ENCODE results near the gene MRPL12. TPM values are rescaled to one million over a fixed set of nuclear protein-coding genes. Genes with fewer than 3 reads are reported as not detected.

The MRPL12 gene
- total and polyA plus RNA-seq, 2 of the 13 experiments (the other 11 are each of a cell fraction or from before 2014, with no cell fraction given): 39.1 to 94.1 TPM

DNA sequence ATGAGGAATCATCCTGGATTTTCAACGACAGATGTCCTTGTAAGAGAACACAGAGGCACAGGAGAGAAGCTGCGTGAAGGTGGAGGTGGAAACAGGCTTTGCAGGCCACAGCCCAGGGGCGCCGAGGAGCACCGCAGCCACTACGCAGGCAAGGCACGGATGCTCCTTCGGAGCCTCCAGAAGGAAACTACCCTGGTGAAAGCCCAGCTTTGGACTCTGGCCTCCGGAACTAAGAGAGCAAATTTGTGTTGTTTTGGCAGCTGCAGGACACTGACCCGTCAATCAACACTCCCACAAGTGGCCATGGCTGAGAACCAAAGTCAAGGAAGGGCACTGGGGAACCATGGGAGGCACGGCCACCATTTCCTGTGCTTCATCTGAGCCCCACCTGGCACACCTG lies 23.0 kb upstream of the MRPL12 start:
- Histone ChIP-seq H3K27ac (ENCODE audit: extremely low read length, insufficient read depth, low read length) (peak overlapping the region; percentile 59), H3K36me3 (replicated peaks in 1 of 2; ENCODE audit: control insufficient read depth in 1 of 2, insufficient read depth in 2 of 2, low read length in 2 of 2) (peaks cover 2% of the 10 kb centered on the region in 2 experiments; a peak in 2 of 5 replicates), H3K79me2 (ENCODE audit: insufficient read depth, low read length) (peaks cover 26% of the 10 kb centered on the region), H3K4me1 (ENCODE audit: insufficient read depth, low read length) (peaks cover 39% of the 10 kb centered on the region), H3K4me2 (ENCODE audit: low read depth, low read length) (peak overlapping the region; percentile 46), H3K9me3 (ENCODE audit: low read length) (no peaks in the 10 kb centered on the region), H2AFZ (ENCODE audit: low read length) (no peak overlapping the region), H3K9ac (ENCODE audit: insufficient read depth, low read depth, low read length) (peak overlapping the region; percentile 31), H3K27me3 (ENCODE audit: control insufficient read depth in 1 of 2, insufficient read depth in 2 of 2, low read length in 2 of 2) (no peaks in the 10 kb centered on the region; a peak in 1 of 5 replicates), H4K20me1 (ENCODE audit: insufficient read depth, low read length) (no peaks in the 10 kb centered on the region), H3K4me3 (replicated peaks in 1 of 3; ENCODE audit: insufficient read depth in 1 of 3, low read depth in 2 of 3, low read length in 3 of 3) (peak overlapping the region in 1 of 3 experiments; percentile 6; a peak in 1 of 6 replicates)
- BruUV-seq (replicated peaks): no TSS peak
- no peak; the same call in 2 of the 3 replicates for ATAC-seq
- intact Hi-C loops (cut with micrococcal nuclease; ENCODE audit: unreplicated experiment): no loop called here
- peak; percentile 38 for DNase-seq (ENCODE audit: low spot score)
- no peak for FAIRE-seq
- CTCF ChIA-PET (ENCODE audit: low intra/inter-chr PET ratio, low total read pairs): no interaction called here
- POLR2A ChIA-PET: interaction anchor here (1.0 to 3.0 kb wide), 4 partner anchors 13 to 28 kb away, joined by 3 to 13 read pairs (median 4); partner anchors contain the start of genes CCDC137, MRPL12 and OXLD1
- in situ Hi-C loops (cut with HindIII; ENCODE audit: extremely low pct_ligation_motif_present, low pct_unique_long_range_greater_than_20kb): no loop called here
- WGBS (ENCODE audit: low lambda C conversion rate): 54% methylated on average over 11 of the region's 11 CpGs
- TF ChIP-seq PAXIP1 (CRISPR knock-in tag; conservative IDR thresholded peaks at IDR 0.05) (peak; percentile 67), ZNF7 (CRISPR knock-in tag; IDR thresholded peaks at IDR 0.05) (no peak), ISL2 (CRISPR knock-in tag; IDR thresholded peaks at IDR 0.05) (no peak), HDAC2 (CRISPR knock-in tag; IDR thresholded peaks at IDR 0.05) (0 out of 2 replicates have a peak, but pooled peaks have one; percentile 19), TIGD3 (CRISPR knock-in tag; IDR thresholded peaks at IDR 0.05; ENCODE audit: borderline replicate concordance) (no peak), PHF8 (CRISPR knock-in tag; IDR thresholded peaks at IDR 0.05) (no peak), TBX3 (IDR thresholded peaks at IDR 0.05; ENCODE audit: borderline replicate concordance) (no peak), SSRP1 (CRISPR knock-in tag; IDR thresholded peaks at IDR 0.05) (no peak), ZSCAN25 (CRISPR knock-in tag; IDR thresholded peaks at IDR 0.05) (0 out of 2 replicates have a peak, but pooled peaks have one; percentile 23), HMG20B (CRISPR knock-in tag; conservative IDR thresholded peaks at IDR 0.05) (no peak), ZFP37 (CRISPR knock-in tag; IDR thresholded peaks at IDR 0.05; ENCODE audit: borderline replicate concordance) (no peak), ZNF800 (CRISPR knock-in tag; IDR thresholded peaks at IDR 0.05) (no peak), SUZ12 (IDR thresholded peaks at IDR 0.05; ENCODE audit: low read depth, low read length) (no peak)
- TF ChIP-seq, protein P1, sequence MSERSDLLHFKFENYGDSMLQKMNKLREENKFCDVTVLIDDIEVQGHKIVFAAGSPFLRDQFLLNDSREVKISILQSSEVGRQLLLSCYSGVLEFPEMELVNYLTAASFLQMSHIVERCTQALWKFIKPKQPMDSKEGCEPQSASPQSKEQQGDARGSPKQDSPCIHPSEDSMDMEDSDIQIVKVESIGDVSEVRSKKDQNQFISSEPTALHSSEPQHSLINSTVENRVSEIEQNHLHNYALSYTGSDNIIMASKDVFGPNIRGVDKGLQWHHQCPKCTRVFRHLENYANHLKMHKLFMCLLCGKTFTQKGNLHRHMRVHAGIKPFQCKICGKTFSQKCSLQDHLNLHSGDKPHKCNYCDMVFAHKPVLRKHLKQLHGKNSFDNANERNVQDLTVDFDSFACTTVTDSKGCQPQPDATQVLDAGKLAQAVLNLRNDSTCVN (CRISPR knock-in tag; IDR thresholded peaks at IDR 0.05; ENCODE audit: borderline replicate concordance): 0 out of 2 replicates have a peak, but pooled peaks have one; percentile 24
- TF ChIP-seq, protein P2, sequence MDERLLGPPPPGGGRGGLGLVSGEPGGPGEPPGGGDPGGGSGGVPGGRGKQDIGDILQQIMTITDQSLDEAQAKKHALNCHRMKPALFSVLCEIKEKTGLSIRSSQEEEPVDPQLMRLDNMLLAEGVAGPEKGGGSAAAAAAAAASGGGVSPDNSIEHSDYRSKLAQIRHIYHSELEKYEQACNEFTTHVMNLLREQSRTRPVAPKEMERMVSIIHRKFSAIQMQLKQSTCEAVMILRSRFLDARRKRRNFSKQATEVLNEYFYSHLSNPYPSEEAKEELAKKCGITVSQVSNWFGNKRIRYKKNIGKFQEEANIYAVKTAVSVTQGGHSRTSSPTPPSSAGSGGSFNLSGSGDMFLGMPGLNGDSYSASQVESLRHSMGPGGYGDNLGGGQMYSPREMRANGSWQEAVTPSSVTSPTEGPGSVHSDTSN (CRISPR knock-in tag; IDR thresholded peaks at IDR 0.05): peak; percentile 80

All from HepG2 (cell line).